Measurements from ENCODE around the gene TSC1. TPM values are rescaled to one million over a fixed set of nuclear protein-coding genes. Genes with fewer than 3 reads are reported as not detected.

Gene TSC1
- total RNA-seq, 1 donor from 2014 or later: 54.4 TPM

GRCh38 chr9:132878695-132879456 lies 65.5 kb downstream of the TSC1 start, which contains the start of gene SPACA9:
TSS of gene SPACA9 (plus strand) at chr9:132878898. CDS start at chr9:132883948, 5,050 bp downstream.
- peak; percentile 82 for DNase-seq
- ATAC-seq: peak; percentile 86
- intact Hi-C loops (cut with micrococcal nuclease): no loop called here

- DNase-seq: peak; percentile 89
- intact Hi-C loops (cut with micrococcal nuclease): no loop called here
- ATAC-seq: peak; percentile 95
Observed at GRCh38 chr9:132877824-132878694, 66.4 kb downstream of the TSC1 start, which contains the start of gene AK8. TSS of gene AK8 (minus strand) at chr9:132878284. CDS start at chr9:132878255, 29 bp downstream.

- no peak for DNase-seq
- intact Hi-C loops (cut with micrococcal nuclease): no loop called here
- ATAC-seq: no peak
Observed at GRCh38 chr9:132877458-132877823, 67.0 kb downstream of the TSC1 start.

GRCh38 chr9:132876849-132877248 lies 67.6 kb downstream of the TSC1 start:
- intact Hi-C loops (cut with micrococcal nuclease): no loop called here
- ATAC-seq: no peak

GRCh38 chr9:132875159-132875558 lies 69.3 kb downstream of the TSC1 start:
- no peak for DNase-seq
- no peak for ATAC-seq
- intact Hi-C loops (cut with micrococcal nuclease): no loop called here

More at GRCh38 chr9:132876849-132877248, 67.6 kb downstream of the TSC1 start:
- DNase-seq: no peak

- ATAC-seq: no peak
- intact Hi-C loops (cut with micrococcal nuclease): no loop called here
- no peak for DNase-seq
Observed at GRCh38 chr9:132873403-132873802, 71.0 kb downstream of the TSC1 start.

- intact Hi-C loops (cut with micrococcal nuclease): no loop called here
- ATAC-seq: no peak
- no peak for DNase-seq
Observed at GRCh38 chr9:132869266-132869665, 75.2 kb downstream of the TSC1 start.

GRCh38 chr9:132866898-132867297 lies 77.5 kb downstream of the TSC1 start:
- no peak for ATAC-seq
- intact Hi-C loops (cut with micrococcal nuclease): no loop called here
- no peak for DNase-seq

- no peak for ATAC-seq
- DNase-seq: no peak
- intact Hi-C loops (cut with micrococcal nuclease): no loop called here
Observed at GRCh38 chr9:132864691-132865090, 79.7 kb downstream of the TSC1 start.

- ATAC-seq: no peak
- intact Hi-C loops (cut with micrococcal nuclease): no loop called here
- no peak for DNase-seq
Observed at GRCh38 chr9:132864277-132864676, 80.1 kb downstream of the TSC1 start.

GRCh38 chr9:132863096-132863495 lies 81.3 kb downstream of the TSC1 start:
- DNase-seq: no peak
- intact Hi-C loops (cut with micrococcal nuclease): no loop called here
- ATAC-seq: no peak

GRCh38 chr9:132862533-132862932 lies 81.9 kb downstream of the TSC1 start:
- intact Hi-C loops (cut with micrococcal nuclease): no loop called here
- DNase-seq: no peak
- ATAC-seq: no peak

GRCh38 chr9:132861666-132862065 lies 82.8 kb downstream of the TSC1 start:
- intact Hi-C loops (cut with micrococcal nuclease): no loop called here
- ATAC-seq (no peak), DNase-seq (no peak)

- ATAC-seq (no peak), DNase-seq (no peak)
- intact Hi-C loops (cut with micrococcal nuclease): no loop called here
Observed at GRCh38 chr9:132858751-132859150, 85.7 kb downstream of the TSC1 start.

GRCh38 chr9:132857616-132858342 lies 86.6 kb downstream of the TSC1 start:
- intact Hi-C loops (cut with micrococcal nuclease): no loop called here
- peak; percentile 54 for ATAC-seq
- DNase-seq: peak; percentile 53

- peak; percentile 58 for DNase-seq
- intact Hi-C loops (cut with micrococcal nuclease): no loop called here
- ATAC-seq: peak; percentile 95
Observed at GRCh38 chr9:132857031-132857430, 87.4 kb downstream of the TSC1 start.

GRCh38 chr9:132855904-132856303 lies 88.5 kb downstream of the TSC1 start:
- DNase-seq (no peak), ATAC-seq (no peak)
- intact Hi-C loops (cut with micrococcal nuclease): no loop called here

GRCh38 chr9:132854832-132855231 lies 89.6 kb downstream of the TSC1 start:
- intact Hi-C loops (cut with micrococcal nuclease): no loop called here
- no peak for ATAC-seq
- no peak for DNase-seq

- intact Hi-C loops (cut with micrococcal nuclease): no loop called here
- no peak for ATAC-seq
Observed at GRCh38 chr9:132853482-132853881, 90.9 kb downstream of the TSC1 start.

More at GRCh38 chr9:132853482-132853881, 90.9 kb downstream of the TSC1 start:
- DNase-seq: no peak

All from left ventricle myocardium superior (tissue), 1 donor.